K562 (cell line): Measurements from ENCODE around the gene ZNF318.

Source experiments
- ARID1B ChIP-seq: fragments of 450-650 bp; IDR thresholded peaks from 2 replicates; pipeline ENCODE4 v1.6.1; 2016; ENCODE audit warnings: antibody characterized with exemption, mild to moderate bottlenecking, inconsistent platforms
- CEBPZ ChIP-seq: fragments of 150-350 bp; IDR thresholded peaks from 2 replicates; pipeline ENCODE4 v1.6.1; 2014; ENCODE audit warnings: low read depth, mild to moderate bottlenecking, low read length, borderline replicate concordance
- CTBP1 ChIP-seq: fragments of 450-650 bp; IDR thresholded peaks from 2 replicates; pipeline ENCODE4 v1.6.1; 2016; ENCODE audit warnings: borderline replicate concordance
- CTCF ChIP-seq, 3 experiments: IDR thresholded peaks in 2 of 3; conservative IDR thresholded peaks in 1 of 3; 2 replicates each; pipeline ENCODE4 v1.5.1; 2011 to 2012; ENCODE audit warnings: low read length in 3 of 3, mild to moderate bottlenecking in 3 of 3, control low read depth in 2 of 3, improper control_type of control experiment in 1 of 3, inconsistent platforms in 1 of 3, low read depth in 1 of 3, mixed read lengths in 1 of 3, moderate library complexity in 1 of 3; ENCODE audit not compliant: insufficient read depth in 2 of 3
- FOXA1 ChIP-seq: fragments of 450-650 bp; IDR thresholded peaks from 2 replicates; pipeline ENCODE4 v1.6.1; 2016; ENCODE audit warnings: mild to moderate bottlenecking, borderline replicate concordance
- GATAD2A ChIP-seq: fragments of 450-650 bp; IDR thresholded peaks from 2 replicates; pipeline ENCODE4 v1.6.1; 2017
- MAZ ChIP-seq, 2 experiments: fragments of 450-650 bp in 1 of 2; sonication (generic) in 1 of 2; formaldehyde crosslinking; IDR thresholded peaks in 1 of 2; conservative IDR thresholded peaks in 1 of 2; 2 replicates each; pipeline versions ENCODE4 v1.4.0 to v1.5.0; 2020; ENCODE audit warnings: mild to moderate bottlenecking in 1 of 2, missing genetic modification reagents in 1 of 2
- MCM7 ChIP-seq, 2 experiments: fragments of 450-650 bp; IDR thresholded peaks; 2 replicates each; pipeline ENCODE4 v1.6.1; 2016 to 2018
- MTA1 ChIP-seq: fragments of 450-650 bp; IDR thresholded peaks from 2 replicates; pipeline ENCODE4 v1.6.1; 2017; ENCODE audit warnings: borderline replicate concordance
- MYBL2 ChIP-seq, 2 experiments: fragments of 450-650 bp in 1 of 2; sonication (generic) in 1 of 2; formaldehyde crosslinking in 1 of 2; IDR thresholded peaks; 2 replicates each; pipeline versions ENCODE4 v1.6.1 to v1.8.1; 2017 to 2022; ENCODE audit warnings: borderline replicate concordance in 1 of 2, inconsistent platforms in 1 of 2, low read depth in 1 of 2, mild to moderate bottlenecking in 1 of 2, missing genetic modification reagents in 1 of 2, moderate library complexity in 1 of 2
- TRIM28 ChIP-seq: fragments of 450-650 bp; IDR thresholded peaks from 2 replicates; pipeline ENCODE4 v1.6.1; 2017
- ZBTB11 ChIP-seq, 3 experiments: fragments of 200-800 bp in 1 of 3; fragments of 250-450 bp in 1 of 3; fragments of 450-650 bp in 1 of 3; sonication (Bioruptor Pico) in 1 of 3; sonication (Bioruptor generic) in 1 of 3; formaldehyde crosslinking in 1 of 3; IDR thresholded peaks; 2 replicates each; pipeline versions ENCODE4 v1.6.1 to v1.8.0; 2016 to 2022; ENCODE audit warnings: mild to moderate bottlenecking in 2 of 3, missing genetic modification characterization in 2 of 3, missing compliant biosample characterization in 1 of 3, moderate library complexity in 1 of 3
- ZNF274 ChIP-seq: IDR thresholded peaks from 2 replicates; pipeline ENCODE4 v1.6.1; 2011; ENCODE audit warnings: low read depth, mild to moderate bottlenecking, low read length, moderate library complexity, borderline replicate concordance
- ZNF668 ChIP-seq: fragments of 250-450 bp; sonication (Bioruptor Pico); IDR thresholded peaks from 2 replicates; pipeline ENCODE4 v1.8.0; 2022; ENCODE audit warnings: mild to moderate bottlenecking, inconsistent platforms

- TF ChIP-seq MYBL2 (IDR thresholded peaks at IDR 0.05; ENCODE audit: low read depth) (no peak), MYBL2 (CRISPR knock-in tag; IDR thresholded peaks at IDR 0.05; ENCODE audit: borderline replicate concordance) (no peak), CTCF (IDR thresholded peaks at IDR 0.05 in 2 of 3, conservative IDR thresholded peaks at IDR 0.05 in 1 of 3; ENCODE audit: insufficient read depth in 2 of 3, low read depth in 1 of 3, low read length in 3 of 3) (no peak), ZBTB11 (CRISPR knock-in tag; IDR thresholded peaks at IDR 0.05) (no peak), ZNF668 (CRISPR knock-in tag) (no peak), CEBPZ (no peak), CTBP1 (no peak), MTA1 (no peak), GATAD2A (no peak), TRIM28 (no peak), MAZ (CRISPR knock-in tag; conservative IDR thresholded peaks at IDR 0.05 in 1 of 2, IDR thresholded peaks at IDR 0.05 in 1 of 2) (no peak), ZNF274 (no peak), MCM7 (IDR thresholded peaks at IDR 0.05) (no peak), FOXA1 (no peak), ARID1B (no peak)
Observed at GRCh38 chr6:43359381-43359780, 10.1 kb downstream of the ZNF318 start.
